MM.1S (cell line): ENCODE measurements around the gene TFAM.

Experiments used
- DNase-seq: peaks from one replicate; pipeline ENCODE4 v3.0.0-alpha.2; 2015
- H2AFZ ChIP-seq: fragments of 300-600 bp; sonication (generic); 2 replicates; pipeline ENCODE4 v1.6.0; 2016; ENCODE audit warnings: antibody characterized with exemption, low read length
- H3F3A ChIP-seq: fragments of 300-600 bp; sonication (generic); 2 replicates; pipeline ENCODE4 v1.6.1; 2016; ENCODE audit warnings: mild to moderate bottlenecking, antibody characterized with exemption, low read length, moderate library complexity, mixed read lengths; ENCODE audit not compliant: insufficient read depth
- H3K27ac ChIP-seq: fragments of 300-600 bp; sonication (generic); 2 replicates; pipeline ENCODE4 v1.5.1; 2016; ENCODE audit warnings: mild to moderate bottlenecking, low read length
- H3K27me3 ChIP-seq: fragments of 300-600 bp; sonication (generic); replicated peaks from 2 replicates; pipeline ENCODE4 v1.6.0; 2016; ENCODE audit warnings: low read length; ENCODE audit not compliant: insufficient read depth
- H3K36me3 ChIP-seq: fragments of 300-600 bp; sonication (generic); replicated peaks from 2 replicates; pipeline ENCODE4 v1.6.1; 2016; ENCODE audit warnings: mild to moderate bottlenecking, low read length, mixed read lengths; ENCODE audit not compliant: insufficient read depth
- H3K4me1 ChIP-seq: fragments of 300-600 bp; sonication (generic); 2 replicates; pipeline ENCODE4 v1.6.1; 2016; ENCODE audit warnings: low read length, mixed read lengths
- H3K4me2 ChIP-seq: fragments of 300-600 bp; sonication (generic); 2 replicates; pipeline ENCODE4 v1.6.0; 2016; ENCODE audit warnings: low read depth, low read length
- H3K4me3 ChIP-seq: fragments of 300-600 bp; sonication (generic); 2 replicates; pipeline ENCODE4 v1.5.1; 2016; ENCODE audit warnings: low read length, mixed read lengths
- H3K79me2 ChIP-seq: fragments of 300-600 bp; sonication (generic); 2 replicates; pipeline ENCODE4 v1.6.1; 2016; ENCODE audit warnings: mixed run types, low read length, mixed read lengths
- H3K9ac ChIP-seq: fragments of 300-600 bp; sonication (generic); 2 replicates; pipeline ENCODE4 v1.6.1; 2016; ENCODE audit warnings: low read length, mixed read lengths
- H3K9me2 ChIP-seq: fragments of 300-600 bp; sonication (generic); replicated peaks from 2 replicates; pipeline ENCODE4 v1.6.1; 2016; ENCODE audit warnings: mild to moderate bottlenecking, low read length, mixed read lengths; ENCODE audit not compliant: insufficient read depth
- H3K9me3 ChIP-seq: fragments of 300-600 bp; sonication (generic); replicated peaks from 2 replicates; pipeline ENCODE4 v1.6.1; 2016; ENCODE audit warnings: mild to moderate bottlenecking, low read length, mixed read lengths; ENCODE audit not compliant: insufficient read depth
- H4K20me1 ChIP-seq: fragments of 300-600 bp; sonication (generic); 2 replicates; pipeline ENCODE4 v1.6.1; 2016; ENCODE audit warnings: mild to moderate bottlenecking, low read length, moderate library complexity, mixed read lengths; ENCODE audit not compliant: insufficient read depth
- CTCF ChIP-seq: fragments of 300-600 bp; sonication (generic); IDR thresholded peaks from 2 replicates; pipeline ENCODE4 v1.5.1; 2016; ENCODE audit warnings: antibody characterized with exemption, low read length, mixed read lengths
- EZH2 ChIP-seq: fragments of 300-600 bp; sonication (generic); optimal IDR thresholded peaks from 2 replicates; pipeline ENCODE3; 2017; ENCODE audit warnings: low read depth, mild to moderate bottlenecking, antibody characterized with exemption, low read length, mixed read lengths
- EZH2phosphoT487 ChIP-seq: fragments of 300-600 bp; sonication (generic); IDR thresholded peaks from 2 replicates; pipeline ENCODE4 v1.6.1; 2018; ENCODE audit warnings: antibody characterized with exemption, low read length

The TFAM gene

GRCh38 chr10:58372607-58373441 is 12.4 kb upstream of the TFAM start:
- no peaks in the 10 kb centered on the region for H3K9me3 ChIP-seq
- no peaks in the 10 kb centered on the region for H3K79me2 ChIP-seq
- DNase-seq: no peak
- no peaks in the 10 kb centered on the region for H3K9me2 ChIP-seq
- H2AFZ ChIP-seq: no peak overlapping the region
- TF ChIP-seq EZH2: no peak
- no peak for TF ChIP-seq EZH2phosphoT487
- TF ChIP-seq CTCF: no peak
- no peaks in the 10 kb centered on the region for H4K20me1 ChIP-seq
- no peak overlapping the region for H3K27ac ChIP-seq
- H3K4me3 ChIP-seq: no peak overlapping the region
- peaks cover 6% of the 10 kb centered on the region for H3K4me1 ChIP-seq
- no peak overlapping the region for H3K9ac ChIP-seq
- H3K36me3 ChIP-seq: no peaks in the 10 kb centered on the region
- no peaks in the 10 kb centered on the region for H3F3A ChIP-seq
- no peak overlapping the region for H3K4me2 ChIP-seq
- no peaks in the 10 kb centered on the region for H3K27me3 ChIP-seq

GRCh38 chr10:58373442-58373827 is 11.8 kb upstream of the TFAM start:
- DNase-seq: no peak

GRCh38 chr10:58382489-58382995 is 2.7 kb upstream of the TFAM start:
- no peak for DNase-seq
- H2AFZ ChIP-seq: no peak overlapping the region
- no peaks in the 10 kb centered on the region for H3K9me3 ChIP-seq
- no peaks in the 10 kb centered on the region for H3K9me2 ChIP-seq
- H3K36me3 ChIP-seq: no peaks in the 10 kb centered on the region
- H3K4me3 ChIP-seq: no peak overlapping the region
- no peak overlapping the region for H3K27ac ChIP-seq
- H4K20me1 ChIP-seq: no peaks in the 10 kb centered on the region
- H3K4me2 ChIP-seq: no peak overlapping the region
- no peak overlapping the region for H3K9ac ChIP-seq
- H3K27me3 ChIP-seq: no peaks in the 10 kb centered on the region
- peaks cover 20% of the 10 kb centered on the region for H3K4me1 ChIP-seq
- TF ChIP-seq EZH2 (no peak), CTCF (no peak), EZH2phosphoT487 (no peak)
- H3F3A ChIP-seq: peaks cover 12% of the 10 kb centered on the region
- H3K79me2 ChIP-seq: peaks cover 24% of the 10 kb centered on the region

More at GRCh38 chr10:58373442-58373827, 11.8 kb upstream of the TFAM start:
- Histone ChIP-seq H3K4me3 (no peak overlapping the region), H3K4me2 (no peak overlapping the region), H3K9ac (no peak overlapping the region), H3K27me3 (no peaks in the 10 kb centered on the region), H3K27ac (no peak overlapping the region), H3K9me2 (no peaks in the 10 kb centered on the region), H3K4me1 (peaks cover 6% of the 10 kb centered on the region), H3K79me2 (no peaks in the 10 kb centered on the region), H2AFZ (no peak overlapping the region), H3K9me3 (no peaks in the 10 kb centered on the region), H3K36me3 (no peaks in the 10 kb centered on the region), H4K20me1 (no peaks in the 10 kb centered on the region), H3F3A (no peaks in the 10 kb centered on the region)
- TF ChIP-seq EZH2 (no peak), CTCF (no peak)
